GM12878 (cell line): ENCODE measurements around the gene TAC3. TPM values are rescaled to one million over a fixed set of nuclear protein-coding genes. Genes with fewer than 3 reads are reported as not detected.

Source experiments
- ATAC-seq: fragments of 200-7000 bp; cut with Tn5 transposase; 3 replicates; pipeline ENCODE4 v1.9.1; 2020; ENCODE audit warnings: mild to moderate bottlenecking, moderate library complexity
- BruUV-seq: library from RNA; stranded (reverse); fragments of 400-500 nt; replicated peaks from 2 replicates; lab custom pipeline; 2021; lab: Mats Ljungman, UMichigan
- CTCF ChIA-PET: fragments of 300-600 bp; sonication (Branson Sonifier 250); formaldehyde crosslinking; extraction: SDS; loops from one replicate; lab custom pipeline; 2021; ENCODE audit warnings: inconsistent platforms; lab: Yijun Ruan, JAX
- POLR2A ChIA-PET: fragments of 350-600 bp; formaldehyde crosslinking; extraction: SDS; loops from one replicate; lab custom pipeline; 2021; ENCODE audit warnings: inconsistent platforms; lab: Charles Lee
- RAD21 ChIA-PET: fragments of 300-600 bp; sonication (Branson Sonifier 250); formaldehyde crosslinking; loops from one replicate; lab custom pipeline; 2023; ENCODE audit warnings: antibody characterized with exemption; ENCODE audit not compliant: unreplicated experiment; lab: Charles Lee
- SMC1A ChIA-PET: fragments of 300-600 bp; sonication (Branson Sonifier 250); formaldehyde crosslinking; loops from one replicate; lab custom pipeline; 2023; ENCODE audit not compliant: unreplicated experiment, uncharacterized antibody; lab: Charles Lee
- DNase-seq: peaks from one replicate; pipeline ENCODE4 v3.0.0-alpha.2; 2011; ENCODE audit warnings: low read depth, low spot score
- FAIRE-seq: peaks from 3 replicates; lab custom pipeline; 2011; peaks lifted over from hg19 to GRCh38; lab: Jason Lieb, UNC
- H2AFZ ChIP-seq: 2 replicates; pipeline ENCODE4 v1.6.0; 2011; ENCODE audit warnings: low read depth, low read length, control low read depth; ENCODE audit not compliant: control insufficient read depth
- H3K27ac ChIP-seq: 2 replicates; pipeline ENCODE4 v1.5.1; 2011; ENCODE audit warnings: control low read depth; ENCODE audit not compliant: control insufficient read depth, insufficient read depth
- H3K27me3 ChIP-seq, 2 experiments: replicated peaks in 1 of 2; 2 replicates each; pipeline versions ENCODE4 v1.6.0 to v1.6.1; 2011; ENCODE audit warnings: low read length in 1 of 2; ENCODE audit not compliant: control insufficient read depth in 2 of 2, insufficient read depth in 2 of 2
- H3K36me3 ChIP-seq, 2 experiments: 2 replicates each; pipeline ENCODE4 v1.5.1; 2011; ENCODE audit warnings: low read length in 1 of 2; ENCODE audit not compliant: control insufficient read depth in 2 of 2, insufficient read depth in 2 of 2
- H3K4me1 ChIP-seq: 2 replicates; pipeline ENCODE4 v1.6.1; 2011; ENCODE audit warnings: mild to moderate bottlenecking, low read length, moderate library complexity, mixed read lengths; ENCODE audit not compliant: control insufficient read depth, insufficient read depth
- H3K4me2 ChIP-seq: 2 replicates; pipeline ENCODE4 v1.6.0; 2011; ENCODE audit warnings: control low read depth; ENCODE audit not compliant: control insufficient read depth, insufficient read depth
- H3K4me3 ChIP-seq: fragments of 200-600 bp; sonication (generic); 2 replicates; pipeline ENCODE4 v1.5.1; 2016
- H3K79me2 ChIP-seq: 2 replicates; pipeline ENCODE4 v1.6.0; 2011; ENCODE audit warnings: low read length; ENCODE audit not compliant: control insufficient read depth, insufficient read depth
- H3K9ac ChIP-seq: 2 replicates; pipeline ENCODE4 v1.8.0; 2011; ENCODE audit warnings: low read length, control low read depth, mixed read lengths; ENCODE audit not compliant: control insufficient read depth, insufficient read depth
- H3K9me3 ChIP-seq: replicated peaks from 3 replicates; pipeline ENCODE4 v1.5.1; 2011; ENCODE audit warnings: mild to moderate bottlenecking, low read length; ENCODE audit not compliant: control insufficient read depth, insufficient read depth
- H4K20me1 ChIP-seq: 2 replicates; pipeline ENCODE4 v1.6.0; 2011; ENCODE audit not compliant: control insufficient read depth, insufficient read depth
- HDAC6 ChIP-seq: fragments of 200-600 bp; sonication (generic); IDR thresholded peaks from one replicate; pipeline ENCODE4 v1.8.0; 2017; ENCODE audit warnings: antibody characterized with exemption; ENCODE audit not compliant: unreplicated experiment
- NR2C2 ChIP-seq: IDR thresholded peaks from 2 replicates; pipeline ENCODE4 v1.6.1; 2011; ENCODE audit warnings: borderline replicate concordance, low read depth; ENCODE audit not compliant: control insufficient read depth, insufficient read length
- PAX8 ChIP-seq: fragments of 450-650 bp; IDR thresholded peaks from 2 replicates; pipeline ENCODE4 v1.6.1; 2017; ENCODE audit warnings: mild to moderate bottlenecking, moderate library complexity
- RELB ChIP-seq: fragments of 450-650 bp; IDR thresholded peaks from 2 replicates; pipeline ENCODE4 v1.6.1; 2017; ENCODE audit warnings: low read depth, mild to moderate bottlenecking, moderate library complexity
- SMAD5 ChIP-seq: IDR thresholded peaks from 2 replicates; pipeline ENCODE4 v1.6.1; 2016; ENCODE audit warnings: antibody characterized with exemption, low read depth
- TCF7 ChIP-seq: IDR thresholded peaks from 2 replicates; pipeline ENCODE4 v1.6.1; 2014; ENCODE audit warnings: antibody characterized with exemption, borderline replicate concordance
- WGBS: methylation state at CpG from one replicate; pipeline ENCODE4 v1.1.6; 2016; ENCODE audit warnings: low lambda C conversion rate; ENCODE audit not compliant: insufficient replicate concordance, insufficient coverage; ENCODE audit errors: missing lambda C conversion rate; 5-methylcytosine and 5-hydroxymethylcytosine counted together
- in situ Hi-C: fragments of 300-500 bp; cut with MboI; formaldehyde crosslinking; loops from 9 replicates; pipeline ENCODE4 v1.14.3; 2018; ENCODE audit warnings: mixed read lengths
- intact Hi-C: fragments of 100-400 bp; cut with micrococcal nuclease; formaldehyde crosslinking; loops from one replicate; pipeline ENCODE4 v1.14.2; 2022; ENCODE audit not compliant: unreplicated experiment
- polyA plus RNA-seq, 11 experiments: library from polyadenylated mRNA; depleted of rRNA in 4 of 11; unstranded in 6 of 11; stranded (reverse) in 5 of 11; fragments of >200 nt; fragmentation: Nextera tagmentation in 4 of 11; fragmentation: Illumina TruSeq in 1 of 11; extraction: Ambion mirVana in 4 of 11; extraction: Trizol in 1 of 11; gene quantifications; 1 replicate in 1 of 11; 2 replicates in 10 of 11; pipeline versions ENCODE4 v1.2.1 to v1.2.3, GENCODE V29; 2011 to 2016; ENCODE audit warnings: inconsistent platforms in 2 of 11, missing spikeins in 2 of 11, low read depth in 1 of 11
- total RNA-seq, 4 experiments: library from RNA; depleted of rRNA in 3 of 4; stranded (reverse); fragments of >200 nt in 3 of 4; fragmentation: Illumina TruSeq in 1 of 4; extraction: Trizol in 1 of 4; gene quantifications; 2 replicates each; pipeline versions ENCODE4 v1.2.1 to v1.2.3, GENCODE V29; 2013 to 2021

TAC3 gene
- total and polyA plus RNA-seq, 10 of the 15 experiments (the other 5 are each of a cell fraction or from before 2014, with no cell fraction given) = 0.11 to 0.18 (median 0.13) TPM; not detected in 7

DNA sequence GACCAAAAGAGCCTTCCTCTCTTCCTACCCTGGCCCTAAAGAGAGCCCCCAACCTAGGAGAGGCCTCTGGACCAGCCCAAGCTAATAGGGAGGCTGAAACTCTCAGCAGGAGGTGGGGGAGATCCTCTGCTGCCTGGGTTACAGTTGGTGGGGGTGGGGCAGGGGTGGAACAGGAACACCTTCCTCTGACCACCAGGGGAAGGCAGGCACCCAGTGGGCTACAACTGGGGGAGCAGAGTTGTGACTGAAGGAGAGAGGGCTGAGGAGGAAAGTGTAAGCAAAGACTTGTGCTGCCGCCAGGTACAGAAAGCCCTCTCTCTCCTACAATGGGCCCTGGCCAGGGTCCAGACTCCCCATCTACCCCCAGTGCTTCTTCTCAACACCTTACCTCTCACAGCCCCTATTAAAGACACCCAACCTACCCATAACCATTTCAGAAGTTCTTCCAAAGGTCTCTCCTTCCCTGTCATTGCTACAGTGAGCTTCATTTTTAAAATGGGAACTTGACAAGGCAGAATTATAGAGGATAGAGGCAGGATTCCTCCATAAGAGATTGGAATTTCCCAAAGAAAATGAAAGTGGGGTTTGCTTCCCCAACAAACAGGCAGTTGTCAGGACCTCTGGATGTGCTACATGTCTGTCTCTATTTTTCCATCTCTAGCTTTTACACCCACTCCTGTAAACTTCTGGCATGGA, 32.2 kb upstream of the TAC3 start:
- ChIA-PET POLR2A (interaction anchor here (0.6 kb wide), 1 partner anchor 32 kb away, joined by 3 read pairs; no protein-coding TSS in a partner anchor), SMC1A (interaction anchor here (0.5 to 2.1 kb wide), 4 partner anchors 13 to 706 kb away, joined by 3 to 5 read pairs (median 3); no protein-coding TSS in a partner anchor)
- Histone ChIP-seq H3K9ac (no peak overlapping the region), H2AFZ (no peak overlapping the region), H4K20me1 (no peaks in the 10 kb centered on the region), H3K4me1 (peaks cover 15% of the 10 kb centered on the region), H3K27me3 (no peaks in the 10 kb centered on the region; a peak in 1 of 4 replicates), H3K4me3 (no peak overlapping the region), H3K79me2 (no peaks in the 10 kb centered on the region), H3K4me2 (no peak overlapping the region)
- intact Hi-C loops = no loop called here
- DNase-seq = no peak
- no TSS peak for BruUV-seq
- WGBS = 100% methylated on average over 1 of the region's 1 CpG
- TF ChIP-seq RELB (no peak), HDAC6 (no peak), TCF7 (no peak), PAX8 (no peak), NR2C2 (no peak), SMAD5 (no peak)
- TF ChIP-seq, all 136 proteins: peak for 0
- RAD21 ChIA-PET = no interaction called here
- no peak overlapping the region for H3K27ac ChIP-seq
- in situ Hi-C loops = no loop called here
- H3K9me3 ChIP-seq = no peaks in the 10 kb centered on the region; the same call in 2 of the 3 replicates
- CTCF ChIA-PET = interaction anchor here (1.0 to 2.5 kb wide), 6 partner anchors 10 to 64 kb away, joined by 3 to 9 read pairs (median 4); no protein-coding TSS in a partner anchor
- ATAC-seq (no peak), FAIRE-seq (no peak)
- H3K36me3 ChIP-seq = no peaks in the 10 kb centered on the region
